GM12873 (cell line): ENCODE results near the gene MAGEB10.

Experiments used
- CTCF ChIP-seq: IDR thresholded peaks from 2 replicates; pipeline ENCODE4 v1.5.1; 2012; ENCODE audit warnings: low read depth, mild to moderate bottlenecking, moderate library complexity, low read length, control low read depth; ENCODE audit not compliant: insufficient read depth; ENCODE audit errors: missing control alignments

Gene MAGEB10

GRCh38 chrX:27807690-27808089, at the start of gene MAGEB10:
MAGEB10 (plus strand) TSS chrX:27807990; CDS start chrX:27821307, 13,317 bp downstream.
- no peak for TF ChIP-seq CTCF

- TF ChIP-seq CTCF, result no peak
Measured at GRCh38 chrX:27765718-27766117, 42.1 kb upstream of the MAGEB10 start.

GRCh38 chrX:27767387-27767786, 40.4 kb upstream of the MAGEB10 start:
- TF ChIP-seq CTCF, result no peak

- no peak for TF ChIP-seq CTCF
Measured at GRCh38 chrX:27775984-27776383, 31.8 kb upstream of the MAGEB10 start.

- no peak for TF ChIP-seq CTCF
Measured at GRCh38 chrX:27796640-27797257, 11.0 kb upstream of the MAGEB10 start.

GRCh38 chrX:27797575-27797974, 10.2 kb upstream of the MAGEB10 start:
- TF ChIP-seq CTCF, result no peak

GRCh38 chrX:27808226-27808625, 436 bp downstream of the MAGEB10 start:
- no peak for TF ChIP-seq CTCF

GRCh38 chrX:27815209-27815608, 7.4 kb downstream of the MAGEB10 start:
- no peak for TF ChIP-seq CTCF
